Measurements from ENCODE around the gene NCMAP.

The NCMAP gene

GRCh38 chr1:24622218-24622617 is 66.3 kb downstream of the NCMAP start:
- no peak for DNase-seq (ENCODE audit: low spot score)

DNA sequence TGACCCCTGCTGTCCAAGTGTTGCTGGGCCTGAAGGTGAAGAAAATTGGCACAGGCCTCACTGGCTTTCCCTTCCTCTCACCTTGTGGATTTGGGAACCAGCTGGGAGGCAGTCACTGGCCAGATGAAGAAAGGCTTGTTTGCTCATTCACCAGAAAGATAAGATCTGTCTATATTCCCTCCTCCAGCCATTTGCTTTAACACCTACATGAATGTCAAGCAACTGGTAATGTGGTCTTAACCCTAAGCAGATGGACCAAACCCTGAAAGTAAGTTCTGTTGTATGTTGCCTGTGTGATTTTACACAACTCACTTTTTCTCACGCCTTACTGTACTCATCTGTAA is 76.9 kb downstream of the NCMAP start:
- DNase-seq (ENCODE audit: low spot score): no peak

DNA sequence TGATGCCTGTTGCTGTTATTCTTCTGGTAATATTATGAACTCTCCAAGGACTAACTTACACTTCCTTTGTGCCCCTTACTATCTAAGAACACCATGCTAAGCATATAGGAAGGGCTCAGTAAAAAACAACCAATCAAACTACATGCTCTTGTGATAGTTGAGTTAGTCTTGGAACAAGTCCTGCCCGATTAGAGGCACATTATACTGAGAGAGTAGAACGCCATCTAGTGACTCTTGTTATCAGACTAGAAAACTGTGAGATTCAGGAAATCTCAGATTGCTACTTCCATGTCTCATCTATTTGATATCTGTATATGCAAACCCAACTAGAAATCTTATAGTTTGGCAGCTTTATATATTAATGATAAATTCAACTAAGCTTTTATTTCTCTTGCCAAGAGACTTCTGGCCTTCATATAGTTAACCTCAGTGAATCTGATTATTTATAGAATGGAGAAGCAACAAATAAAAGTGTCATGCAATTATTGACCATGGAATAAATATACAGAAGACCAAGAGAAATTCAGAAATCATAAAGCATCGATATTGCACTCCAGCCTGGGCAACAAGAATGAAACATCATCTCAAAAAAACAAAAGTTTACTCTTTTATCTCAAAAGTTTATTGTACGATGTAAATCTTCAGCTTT is 79.4 kb downstream of the NCMAP start:
- peak; percentile 88 for DNase-seq (ENCODE audit: low spot score)

- DNase-seq (ENCODE audit: low spot score): no peak
Measured at GRCh38 chr1:24636661-24637357, 80.9 kb downstream of the NCMAP start.

DNA sequence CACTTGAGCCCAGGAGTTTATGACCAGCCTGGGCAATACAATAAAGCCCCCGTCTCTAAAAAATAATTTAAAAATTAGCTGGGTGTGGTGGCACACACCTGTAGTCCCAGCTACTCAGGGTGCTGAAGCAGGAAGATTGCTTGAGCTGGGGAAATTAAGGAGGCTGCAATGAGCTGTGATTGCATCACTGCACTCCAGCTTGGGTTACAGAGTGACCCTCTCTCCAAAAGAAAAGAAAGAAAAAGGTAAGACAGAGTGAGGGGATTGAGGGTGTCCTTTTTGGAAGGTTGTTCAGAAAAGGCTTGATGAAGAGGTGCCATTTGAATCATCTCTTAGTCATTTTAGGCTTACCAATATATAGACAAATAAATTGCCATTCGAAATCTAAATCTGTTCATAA is 83.2 kb downstream of the NCMAP start:
- DNase-seq (ENCODE audit: low spot score): no peak

GRCh38 chr1:24639881-24640280 is 84.0 kb downstream of the NCMAP start:
- DNase-seq (ENCODE audit: low spot score): no peak

DNA sequence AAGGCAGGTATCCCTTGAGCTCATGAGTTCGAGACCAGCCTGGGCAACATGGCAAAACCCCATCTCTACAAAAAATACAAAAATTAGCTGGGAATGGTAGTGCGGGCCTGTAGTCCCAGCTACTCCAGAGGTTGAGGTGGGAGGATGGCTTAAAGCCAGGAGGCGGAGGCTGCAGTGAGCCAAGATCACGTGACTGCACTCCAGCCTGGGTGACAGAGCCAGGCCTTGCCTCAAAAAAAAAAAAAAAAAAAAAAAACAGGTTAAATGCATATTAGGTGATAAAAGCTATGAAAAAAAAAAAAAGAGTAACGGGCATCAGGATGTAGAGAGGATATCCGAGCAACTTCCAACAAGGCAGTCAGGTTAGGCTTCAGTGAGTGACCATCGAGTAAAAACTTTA is 84.4 kb downstream of the NCMAP start:
- DNase-seq (ENCODE audit: low spot score): no peak

DNA sequence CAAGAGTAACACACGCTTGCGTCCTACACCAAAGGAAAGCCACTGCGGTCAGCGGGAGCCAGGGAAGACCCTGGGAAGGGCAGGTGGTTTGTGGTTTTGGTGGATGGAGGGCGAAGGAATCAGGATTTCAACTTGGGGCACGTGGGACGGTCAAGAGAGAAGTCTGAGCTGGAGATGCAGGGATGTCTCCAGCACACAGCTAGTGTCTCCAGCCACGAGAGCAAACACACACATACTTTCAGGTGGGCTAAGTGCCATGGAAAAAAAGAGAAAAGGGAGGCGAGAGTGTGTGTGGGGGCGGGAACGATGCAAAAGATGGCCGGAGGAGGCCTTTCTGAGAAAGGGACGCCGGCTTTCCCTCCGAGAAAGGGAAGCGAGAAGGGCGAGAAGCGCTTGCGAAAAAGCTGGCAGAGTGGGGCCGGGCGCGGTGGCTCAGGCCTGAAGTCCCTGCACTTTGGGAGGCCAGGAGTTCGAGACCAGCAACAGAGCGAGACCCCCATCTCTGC is 85.8 kb downstream of the NCMAP start:
- peak; percentile 27 for DNase-seq (ENCODE audit: low spot score)

DNA sequence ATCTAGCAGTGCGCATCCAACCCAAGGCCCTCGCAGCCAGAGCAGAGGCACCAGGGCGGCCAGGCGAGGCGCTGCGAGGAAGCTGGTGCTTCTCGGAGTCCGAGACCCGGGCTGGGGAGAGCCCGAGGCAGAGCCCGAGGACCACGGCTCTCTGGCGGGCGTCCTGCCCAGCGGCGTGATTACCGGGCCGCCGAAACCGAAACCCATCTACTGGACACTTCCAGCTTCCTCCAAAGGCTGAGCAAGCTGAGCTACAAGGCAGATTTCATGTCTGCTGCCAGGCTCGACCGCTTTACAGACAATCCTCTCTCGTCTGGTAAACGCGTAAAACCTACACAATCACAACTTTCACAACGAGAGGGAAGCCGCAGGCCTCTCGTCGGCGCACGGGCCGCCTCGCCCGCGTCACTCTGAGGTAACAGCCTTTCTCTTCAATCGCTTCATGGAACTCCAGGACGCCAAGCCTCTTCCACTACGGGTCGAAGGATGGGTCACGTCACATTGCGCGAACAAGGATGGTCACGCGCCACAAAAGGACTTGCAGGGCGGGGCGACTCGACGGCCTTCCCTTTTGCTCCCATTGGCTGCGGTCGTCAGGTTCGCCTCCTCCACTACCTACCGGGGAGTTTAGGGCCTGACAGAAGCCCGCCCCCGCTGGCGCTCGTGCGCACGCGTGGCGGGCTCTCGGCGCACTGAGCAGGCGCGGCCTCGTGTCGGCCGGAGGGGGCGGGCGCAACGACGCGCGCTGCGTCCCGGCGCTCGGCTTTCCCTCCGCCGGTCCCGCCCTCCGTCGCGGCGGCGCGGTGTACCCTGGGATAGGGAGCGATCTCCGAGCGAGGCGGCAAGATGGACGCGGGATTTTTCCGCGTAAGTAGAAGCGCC is 86.8 kb downstream of the NCMAP start, which contains the start of gene SRRM1:
Gene SRRM1 (plus strand): TSS at position 822 of the 882 bp plus-strand sequence. CDS start 25 bp downstream, at position 847.
- DNase-seq (ENCODE audit: low spot score): peak; percentile 99

DNA sequence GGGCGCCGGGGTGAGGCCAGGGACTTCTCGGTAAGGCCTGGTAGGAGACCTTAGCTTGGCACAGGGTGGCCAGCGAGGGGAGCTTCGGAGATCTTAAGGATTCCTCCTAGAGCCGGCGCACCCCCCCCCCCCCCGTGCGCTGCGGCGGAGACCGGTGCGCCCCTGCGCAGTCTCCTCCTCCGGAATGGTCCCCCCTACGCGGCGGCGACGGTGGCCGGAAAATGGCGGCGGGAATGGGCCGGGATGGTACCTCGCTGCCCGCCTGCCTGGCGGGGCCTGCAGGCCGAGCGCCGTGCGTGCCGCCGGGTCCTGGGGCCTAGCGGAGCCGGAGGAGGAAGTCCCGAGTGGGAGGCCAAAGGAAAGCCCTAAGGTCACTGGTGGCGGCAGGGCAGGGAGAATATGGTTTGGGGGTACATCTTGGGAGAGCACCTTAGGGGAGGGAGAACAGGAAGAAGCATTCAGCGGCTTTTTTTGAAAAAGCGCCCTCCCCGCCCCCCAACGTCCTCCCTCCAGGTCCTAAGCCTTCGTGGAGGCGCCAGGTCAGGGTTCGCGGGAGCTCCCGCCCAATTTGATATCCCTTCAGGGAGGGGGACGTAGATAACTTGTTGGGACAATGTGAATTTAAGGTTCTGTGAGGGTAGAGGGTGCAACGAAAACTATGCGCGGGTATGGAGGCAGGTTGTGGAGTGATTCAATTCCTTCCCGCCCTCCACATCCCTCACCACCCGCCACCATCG is 87.6 kb downstream of the NCMAP start:
- peak; percentile 49 for DNase-seq (ENCODE audit: low spot score)

DNA sequence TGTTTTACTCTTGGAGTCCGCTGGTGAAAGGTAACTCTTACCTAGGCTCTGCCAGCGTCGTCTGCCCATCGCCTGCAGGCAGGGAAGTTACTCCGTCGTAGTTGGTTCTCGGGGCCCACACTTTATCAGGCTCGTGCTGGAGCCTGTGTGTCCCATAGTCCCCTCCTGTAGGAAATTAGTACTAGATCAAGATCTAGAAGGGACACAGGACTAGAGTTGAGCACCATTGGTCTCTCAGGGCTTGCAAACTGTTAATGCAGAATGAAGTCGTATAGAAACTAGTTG is 88.2 kb downstream of the NCMAP start:
- peak; percentile 47 for DNase-seq (ENCODE audit: low spot score)

DNA sequence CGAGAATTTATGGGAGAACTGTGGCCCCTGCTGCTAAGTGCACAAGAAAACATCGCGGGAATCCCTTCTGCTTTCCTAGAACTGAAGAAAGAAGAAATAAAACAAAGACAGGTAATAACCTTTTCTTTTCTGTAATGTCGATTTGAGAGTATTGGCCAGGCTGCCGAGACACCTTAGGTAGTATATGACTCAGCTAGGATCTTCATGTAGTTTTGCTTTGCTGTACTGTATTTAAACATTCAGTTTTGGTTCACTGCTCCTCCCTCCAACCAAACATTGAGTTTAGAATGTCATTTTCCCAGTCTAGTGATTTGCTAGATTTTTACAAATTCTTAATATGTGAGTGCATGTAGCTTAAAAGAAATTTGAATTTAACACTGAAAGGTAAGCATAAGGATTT is 93.0 kb downstream of the NCMAP start:
- no peak for DNase-seq (ENCODE audit: low spot score)

GRCh38 chr1:24652382-24652781 is 96.5 kb downstream of the NCMAP start:
- DNase-seq (ENCODE audit: low spot score): no peak

GRCh38 chr1:24654010-24654409 is 98.1 kb downstream of the NCMAP start:
- DNase-seq (ENCODE audit: low spot score): no peak

- DNase-seq (ENCODE audit: low spot score): no peak
Measured at GRCh38 chr1:24656046-24656445, 100.2 kb downstream of the NCMAP start.

- DNase-seq (ENCODE audit: low spot score): no peak
Measured at GRCh38 chr1:24657781-24658180, 101.9 kb downstream of the NCMAP start.
